ENCODE measurements around the gene CREB5.

Gene CREB5

GRCh38 chr7:28874001-28874400 lies 461.7 kb downstream of the CREB5 start:
- DNase-seq: no peak

Measured in CD4-positive, alpha-beta T cell treated with Interleukin-15 for 1 hour (primary cell).